A549 (cell line): ENCODE data around the gene ORM1. TPM values are rescaled to one million over a fixed set of nuclear protein-coding genes. Genes with fewer than 3 reads are reported as not detected.

Experiments
- ATAC-seq, 2 experiments: fragments of 200-7000 bp in 1 of 2; fragments of >200 bp in 1 of 2; cut with Nextera tagmentation in 1 of 2; cut with Tn5 transposase in 1 of 2; 3 replicates each; pipeline versions ENCODE4 v1.8.0 to v1.9.1; 2018 to 2020; ENCODE audit warnings: mild to moderate bottlenecking in 1 of 2, moderate library complexity in 1 of 2
- CTCF ChIA-PET: fragments of 300-600 bp; sonication (Branson Sonifier 250); formaldehyde crosslinking; extraction: SDS; loops from one replicate; lab custom pipeline; 2021; ENCODE audit warnings: antibody characterized with exemption, inconsistent platforms; lab: Yijun Ruan, JAX
- POLR2A ChIA-PET: fragments of 350-600 bp; formaldehyde crosslinking; extraction: SDS; loops from one replicate; lab custom pipeline; 2021; ENCODE audit warnings: antibody characterized with exemption, inconsistent platforms; lab: Yijun Ruan, JAX
- DNase-seq, 2 experiments: peaks; one replicate each; pipeline versions ENCODE4 v3.0.0 to v3.0.0-alpha.2; 2011 to 2016; ENCODE audit warnings: low read depth in 1 of 2, low spot score in 1 of 2
- FAIRE-seq: peaks from 2 replicates; lab custom pipeline; 2011; peaks lifted over from hg19 to GRCh38; lab: Jason Lieb, UNC
- H3K27ac ChIP-seq, 2 experiments: fragments of >200 bp; sonication (Bioruptor Twin); formaldehyde crosslinking; 3 replicates each; pipeline ENCODE4 v1.5.1; 2016 to 2017
- H3K4me1 ChIP-seq: fragments of >200 bp; sonication (Bioruptor Twin); formaldehyde crosslinking; 3 replicates; pipeline ENCODE4 v1.6.1; 2016
- H3K4me2 ChIP-seq: fragments of >200 bp; sonication (Bioruptor Twin); formaldehyde crosslinking; 3 replicates; pipeline ENCODE4 v1.6.1; 2016
- H3K4me3 ChIP-seq: fragments of >200 bp; sonication (Bioruptor Twin); formaldehyde crosslinking; 3 replicates; pipeline ENCODE4 v1.5.1; 2016
- H3K9me3 ChIP-seq: fragments of >200 bp; sonication (Bioruptor Twin); formaldehyde crosslinking; 3 replicates; pipeline ENCODE4 v1.6.1; 2016
- BCL3 ChIP-seq: fragments of >200 bp; sonication (Bioruptor Twin); formaldehyde crosslinking; IDR thresholded peaks from 3 replicates; pipeline ENCODE4 v1.6.1; 2016
- CBX8 ChIP-seq: fragments of 200-600 bp; sonication (generic); IDR thresholded peaks from 2 replicates; pipeline ENCODE4 v1.6.1; 2016
- CHD2 ChIP-seq: fragments of 150-350 bp; IDR thresholded peaks from 2 replicates; pipeline ENCODE4 v1.6.1; 2014; ENCODE audit warnings: low read length; ENCODE audit not compliant: partially characterized antibody
- CHD4 ChIP-seq: fragments of 200-600 bp; sonication (generic); IDR thresholded peaks from 2 replicates; pipeline ENCODE4 v1.6.1; 2016; ENCODE audit warnings: antibody characterized with exemption, mild to moderate bottlenecking, borderline replicate concordance
- EHF ChIP-seq: fragments of 250-450 bp; sonication (Bioruptor Pico); IDR thresholded peaks from 2 replicates; pipeline ENCODE4 v1.5.0; 2020; ENCODE audit warnings: mild to moderate bottlenecking
- EP300 ChIP-seq, 2 experiments: fragments of >200 bp; sonication (Bioruptor Twin); formaldehyde crosslinking; IDR thresholded peaks; 2 replicates in 1 of 2; 3 replicates in 1 of 2; pipeline ENCODE4 v1.6.1; 2016 to 2017
- FOSB ChIP-seq: fragments of 250-450 bp; sonication (Bioruptor Pico); IDR thresholded peaks from 2 replicates; pipeline ENCODE4 v1.5.0; 2020; ENCODE audit warnings: mild to moderate bottlenecking, moderate library complexity
- GATA3 ChIP-seq: IDR thresholded peaks from 2 replicates; pipeline ENCODE4 v1.6.1; 2012; ENCODE audit warnings: borderline replicate concordance
- HDAC2 ChIP-seq: fragments of 200-600 bp; sonication (generic); IDR thresholded peaks from 2 replicates; pipeline ENCODE4 v1.6.1; 2016
- HES2 ChIP-seq: fragments of >200 bp; sonication (Bioruptor Twin); formaldehyde crosslinking; IDR thresholded peaks from 2 replicates; pipeline ENCODE4 v1.6.1; 2016
- HEYL ChIP-seq: fragments of 250-450 bp; sonication (Bioruptor Pico); IDR thresholded peaks from 2 replicates; pipeline ENCODE4 v1.8.0; 2021; ENCODE audit warnings: mild to moderate bottlenecking, moderate library complexity
- HOXB13 ChIP-seq: fragments of 250-450 bp; sonication (Bioruptor Pico); IDR thresholded peaks from 2 replicates; pipeline ENCODE4 v1.5.0; 2020; ENCODE audit warnings: low read depth, mild to moderate bottlenecking, moderate library complexity
- KDM1A ChIP-seq: fragments of 200-600 bp; sonication (generic); IDR thresholded peaks from 2 replicates; pipeline ENCODE4 v1.6.1; 2016; ENCODE audit warnings: low read depth, mild to moderate bottlenecking
- NFE2L2 ChIP-seq: fragments of 150-350 bp; conservative IDR thresholded peaks from 2 replicates; pipeline ENCODE4 v1.6.1; 2014; ENCODE audit warnings: low read length
- PHF8 ChIP-seq: fragments of 200-600 bp; sonication (generic); IDR thresholded peaks from 2 replicates; pipeline ENCODE4 v1.6.1; 2016; ENCODE audit warnings: low read depth, mild to moderate bottlenecking, antibody characterized with exemption, moderate library complexity, borderline replicate concordance
- POLR2A ChIP-seq: IDR thresholded peaks from 2 replicates; pipeline ENCODE4 v1.6.1; 2012; ENCODE audit warnings: mild to moderate bottlenecking, low read length
- RCOR1 ChIP-seq: fragments of 150-350 bp; IDR thresholded peaks from 2 replicates; pipeline ENCODE4 v1.6.1; 2014; ENCODE audit warnings: antibody characterized with exemption, low read length, low read depth
- RFX5 ChIP-seq: fragments of 450-650 bp; IDR thresholded peaks from 2 replicates; pipeline ENCODE4 v1.7.1; 2014; ENCODE audit warnings: antibody characterized with exemption, mild to moderate bottlenecking, moderate library complexity
- SMC3 ChIP-seq: fragments of >200 bp; sonication (Bioruptor Twin); formaldehyde crosslinking; IDR thresholded peaks from 3 replicates; pipeline ENCODE4 v1.6.1; 2018; ENCODE audit warnings: inconsistent platforms
- TFCP2L1 ChIP-seq: fragments of 250-450 bp; sonication (Bioruptor Pico); IDR thresholded peaks from 2 replicates; pipeline ENCODE4 v1.5.0; 2021; ENCODE audit warnings: mild to moderate bottlenecking
- TP53 ChIP-seq: fragments of 250-450 bp; sonication (Bioruptor Pico); IDR thresholded peaks from 2 replicates; pipeline ENCODE4 v1.5.0; 2021; ENCODE audit warnings: mild to moderate bottlenecking, moderate library complexity
- USF2 ChIP-seq: fragments of 450-650 bp; IDR thresholded peaks from 2 replicates; pipeline ENCODE4 v1.6.1; 2014; ENCODE audit warnings: antibody characterized with exemption
- ZFP36 ChIP-seq: fragments of 450-650 bp; IDR thresholded peaks from 2 replicates; pipeline ENCODE4 v1.6.1; 2014; ENCODE audit warnings: borderline replicate concordance; ENCODE audit not compliant: partially characterized antibody
- ZNF302 ChIP-seq: fragments of 250-450 bp; sonication (Bioruptor Pico); IDR thresholded peaks from 2 replicates; pipeline ENCODE4 v1.9.0; 2021; ENCODE audit warnings: inconsistent platforms, mild to moderate bottlenecking, moderate library complexity
- ZSCAN20 ChIP-seq: fragments of 250-450 bp; sonication (Bioruptor Pico); IDR thresholded peaks from 2 replicates; pipeline ENCODE4 v1.8.0; 2022; ENCODE audit warnings: mild to moderate bottlenecking, moderate library complexity
- WGBS: methylation state at CpG from one replicate; pipeline ENCODE4 v1.1.6; 2017; ENCODE audit errors: missing lambda C conversion rate; 5-methylcytosine and 5-hydroxymethylcytosine counted together
- polyA plus RNA-seq, 4 experiments: library from polyadenylated mRNA; depleted of rRNA in 3 of 4; stranded (reverse); fragments of >200 nt; fragmentation: RNase III in 1 of 4; extraction: RNeasy Plus Mini Kit Qiagen cat#74134 plus additional on column Dnase treatment in 1 of 4; gene quantifications; 2 replicates in 3 of 4; 3 replicates in 1 of 4; pipeline ENCODE4 v1.2.3, GENCODE V29; 2011 to 2017
- TF ChIP-seq, protein P1 (sequence below): IDR thresholded peaks from 2 replicates; pipeline ENCODE4 v1.6.1; 2012

ORM1 gene
- polyA plus RNA-seq, 2 of the 4 experiments (the other 2 are of a cell fraction), result 0.12 to 0.19 TPM

GRCh38 chr9:114336157-114336556 lies 13.3 kb downstream of the ORM1 start:
- no peaks in the 10 kb centered on the region for H3K4me1 ChIP-seq
- ChIA-PET POLR2A (no interaction called here), CTCF (interaction anchor here (1.0 kb wide), 1 partner anchor 10 kb away, joined by 3 read pairs; no protein-coding TSS in a partner anchor)
- no peak overlapping the region for H3K4me2 ChIP-seq
- ATAC-seq (no peak), DNase-seq (no peak), FAIRE-seq (no peak)
- no peak for TF ChIP-seq ZSCAN20
- no peak for TF ChIP-seq EP300 (IDR thresholded peaks at IDR 0.05)
- no peak for TF ChIP-seq SMC3
- TF ChIP-seq CBX8, result no peak
- TF ChIP-seq HDAC2, result no peak
- no peak for TF ChIP-seq POLR2A
- no peak for TF ChIP-seq HES2
- no peak for TF ChIP-seq TFCP2L1 (CRISPR knock-in tag)
- TF ChIP-seq ZFP36, result no peak
- no peak for TF ChIP-seq FOSB (CRISPR knock-in tag)
- no peak for TF ChIP-seq BCL3
- no peak for TF ChIP-seq RCOR1
- no peak for TF ChIP-seq NFE2L2
- no peak for TF ChIP-seq GATA3
- no peak for TF ChIP-seq PHF8
- no peak overlapping the region for H3K4me3 ChIP-seq
- H3K9me3 ChIP-seq, result no peaks in the 10 kb centered on the region
- 92% methylated on average over 8 of the region's 10 CpGs for WGBS
- no peak overlapping the region for H3K27ac ChIP-seq

DNA sequence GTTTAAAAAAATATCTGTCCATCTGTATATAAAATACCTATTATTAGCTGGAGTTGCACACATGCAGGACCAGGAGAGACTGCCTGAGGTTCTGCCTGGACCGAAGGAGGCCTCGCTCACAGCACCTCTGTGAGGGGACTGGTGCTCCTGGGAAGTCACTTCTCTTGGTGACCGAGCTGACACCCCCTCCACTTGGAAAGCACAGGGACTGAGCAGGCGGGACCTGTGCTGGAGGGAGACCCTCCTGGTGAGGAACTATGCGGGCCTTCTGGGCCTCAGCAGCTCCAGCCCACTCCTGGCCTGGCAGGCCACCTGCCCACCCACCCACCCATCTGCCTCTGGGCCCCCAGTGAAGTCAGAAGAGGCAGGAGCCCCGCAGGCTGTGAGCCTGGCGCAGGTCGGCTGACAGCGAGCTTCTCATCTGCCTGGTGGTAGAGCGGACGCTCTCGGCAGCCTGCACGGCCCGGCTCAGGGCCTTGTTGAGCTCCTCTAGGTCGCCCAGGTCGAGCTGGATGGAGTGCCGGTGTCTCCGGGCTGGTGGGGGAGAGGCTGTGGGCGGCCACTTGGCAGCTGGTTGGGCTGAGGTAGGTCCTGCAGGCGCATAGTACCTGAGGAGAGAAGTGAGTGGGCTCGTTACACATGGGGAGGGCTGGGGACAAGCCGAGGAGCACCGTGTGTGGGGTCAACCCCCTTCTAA lies 13.9 kb downstream of the ORM1 start:
- Histone ChIP-seq H3K9me3 (no peaks in the 10 kb centered on the region), H3K4me3 (no peak overlapping the region), H3K27ac (no peak overlapping the region), H3K4me1 (no peaks in the 10 kb centered on the region), H3K4me2 (no peak overlapping the region)
- TF ChIP-seq TP53 (CRISPR knock-in tag) (no peak), ZNF302 (CRISPR knock-in tag) (no peak), CHD4 (no peak), HEYL (CRISPR knock-in tag) (no peak), TFCP2L1 (CRISPR knock-in tag) (no peak), KDM1A (no peak), HOXB13 (CRISPR knock-in tag) (no peak), EHF (CRISPR knock-in tag) (no peak), RFX5 (no peak), USF2 (no peak), HDAC2 (no peak), NFE2L2 (no peak), GATA3 (no peak), CHD2 (no peak)
- TF ChIP-seq, protein P1, sequence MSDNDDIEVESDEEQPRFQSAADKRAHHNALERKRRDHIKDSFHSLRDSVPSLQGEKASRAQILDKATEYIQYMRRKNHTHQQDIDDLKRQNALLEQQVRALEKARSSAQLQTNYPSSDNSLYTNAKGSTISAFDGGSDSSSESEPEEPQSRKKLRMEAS, result no peak
- WGBS, result 89% methylated on average over 22 of the region's 23 CpGs
- no peak for ATAC-seq
- ChIA-PET CTCF (interaction anchor here (1.0 to 1.4 kb wide), 2 partner anchors 10 to 229 kb away, joined by 3 to 4 read pairs; no protein-coding TSS in a partner anchor), POLR2A (no interaction called here)
- DNase-seq, result no peak
- no peak for FAIRE-seq
